ENCODE results near the gene MGP.

DNA sequence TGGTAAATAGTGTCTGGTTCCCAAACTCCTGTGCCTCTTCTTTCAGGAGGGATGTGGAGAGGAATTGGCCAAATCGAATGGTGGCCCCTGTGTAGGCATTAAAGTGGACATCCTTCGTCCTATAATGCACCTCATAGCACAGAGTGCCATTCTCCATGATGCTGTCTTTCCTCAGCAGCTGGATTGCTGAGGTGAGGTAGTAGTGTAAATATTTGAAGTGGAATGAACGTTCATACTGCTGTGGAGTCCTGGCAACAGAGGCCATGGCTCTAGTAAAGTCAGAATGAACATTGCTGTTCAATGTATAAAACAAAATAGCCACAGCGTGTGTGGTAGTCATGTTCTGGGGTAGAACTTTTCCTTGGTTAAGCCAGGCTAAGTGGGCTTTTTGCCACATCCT is 45.0 kb downstream of the MGP start:
- TF ChIP-seq, protein P1, sequence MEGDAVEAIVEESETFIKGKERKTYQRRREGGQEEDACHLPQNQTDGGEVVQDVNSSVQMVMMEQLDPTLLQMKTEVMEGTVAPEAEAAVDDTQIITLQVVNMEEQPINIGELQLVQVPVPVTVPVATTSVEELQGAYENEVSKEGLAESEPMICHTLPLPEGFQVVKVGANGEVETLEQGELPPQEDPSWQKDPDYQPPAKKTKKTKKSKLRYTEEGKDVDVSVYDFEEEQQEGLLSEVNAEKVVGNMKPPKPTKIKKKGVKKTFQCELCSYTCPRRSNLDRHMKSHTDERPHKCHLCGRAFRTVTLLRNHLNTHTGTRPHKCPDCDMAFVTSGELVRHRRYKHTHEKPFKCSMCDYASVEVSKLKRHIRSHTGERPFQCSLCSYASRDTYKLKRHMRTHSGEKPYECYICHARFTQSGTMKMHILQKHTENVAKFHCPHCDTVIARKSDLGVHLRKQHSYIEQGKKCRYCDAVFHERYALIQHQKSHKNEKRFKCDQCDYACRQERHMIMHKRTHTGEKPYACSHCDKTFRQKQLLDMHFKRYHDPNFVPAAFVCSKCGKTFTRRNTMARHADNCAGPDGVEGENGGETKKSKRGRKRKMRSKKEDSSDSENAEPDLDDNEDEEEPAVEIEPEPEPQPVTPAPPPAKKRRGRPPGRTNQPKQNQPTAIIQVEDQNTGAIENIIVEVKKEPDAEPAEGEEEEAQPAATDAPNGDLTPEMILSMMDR (IDR thresholded peaks at IDR 0.05; ENCODE audit: low read length), result no peak
- no peak for TF ChIP-seq EZH2 (IDR thresholded peaks at IDR 0.05; ENCODE audit: borderline replicate concordance, low read length)
